ENCODE data around the gene GNAZ. TPM values are rescaled to one million over a fixed set of nuclear protein-coding genes. Genes with fewer than 3 reads are reported as not detected.

Gene GNAZ
- total RNA-seq, 1 experiment from 2014 or later = 5.0 TPM

GRCh38 chr22:23061471-23062280, 8.6 kb upstream of the GNAZ start:
- Histone ChIP-seq H2AK5ac (ENCODE audit: insufficient read length, low read length) (no peak overlapping the region), H3K23ac (ENCODE audit: insufficient read length, low read depth, low read length) (no peak overlapping the region), H3K79me1 (ENCODE audit: insufficient read depth, low read depth, low read length, poor library complexity, severe bottlenecking) (no peaks in the 10 kb centered on the region), H3K27me3 (ENCODE audit: insufficient read depth, low read length) (no peaks in the 10 kb centered on the region; the same call in 1 of the 2 replicates), H3K18ac (ENCODE audit: insufficient read length, low read depth, low read length) (no peak overlapping the region), H4K91ac (ENCODE audit: insufficient read length, low read depth, low read length) (no peak overlapping the region), H4K8ac (replicated peaks; ENCODE audit: insufficient read length, low read depth, low read length) (no peak overlapping the region), H3T11ph (ENCODE audit: low read length) (no peak overlapping the region), H2BK12ac (ENCODE audit: insufficient read length, low read depth, low read length) (no peak overlapping the region), H3K14ac (ENCODE audit: insufficient read depth, low read length) (no peak overlapping the region; the same call in 1 of the 2 replicates), H4K5ac (ENCODE audit: insufficient read length, low read depth, low read length) (no peak overlapping the region), H2BK5ac (ENCODE audit: insufficient read length, low read length) (no peak overlapping the region), H3K4me2 (ENCODE audit: insufficient read depth, insufficient read length, low read length) (no peak overlapping the region), H3K27ac (ENCODE audit: insufficient read length, low read depth, low read length) (no peak overlapping the region), H3K9me3 (ENCODE audit: control insufficient read depth, low read depth, low read length) (no peaks in the 10 kb centered on the region), H3K4ac (ENCODE audit: low read depth, low read length) (no peak overlapping the region), H2BK20ac (ENCODE audit: low read depth, low read length, poor library complexity, severe bottlenecking) (no peak overlapping the region), H2BK15ac (ENCODE audit: low read depth, low read length) (no peak overlapping the region), H3K4me1 (ENCODE audit: insufficient read depth, low read length) (no peaks in the 10 kb centered on the region), H3K23me2 (ENCODE audit: insufficient read length, low read depth, low read length, poor library complexity, severe bottlenecking) (no peaks in the 10 kb centered on the region), H2AFZ (ENCODE audit: low read length) (no peak overlapping the region), H3K79me2 (ENCODE audit: insufficient read depth, low read length) (no peaks in the 10 kb centered on the region), H3K56ac (ENCODE audit: insufficient read length, low read depth, low read length) (no peak overlapping the region), H4K20me1 (ENCODE audit: control insufficient read depth, insufficient read depth, insufficient read length) (no peaks in the 10 kb centered on the region), H2BK120ac (ENCODE audit: low read depth, low read length, poor library complexity, severe bottlenecking) (no peak overlapping the region), H3K9ac (ENCODE audit: extremely low read depth, insufficient read length, low read length) (no peak overlapping the region)
- H3K4me1 Mint-ChIP-seq = peaks cover 4 to 34% of the 10 kb centered on the region in 2 experiments
- H3K36me3 Mint-ChIP-seq (ENCODE audit: insufficient read depth in 1 of 3, low read depth in 3 of 3) = no peaks in the 10 kb centered on the region; a peak in 1 of 7 replicates
- peaks cover 81% of the 10 kb centered on the region for H3K27me3 Mint-ChIP-seq (ENCODE audit: low read depth)
- H3K27ac Mint-ChIP-seq = no peak overlapping the region
- H3K9me3 Mint-ChIP-seq = peaks cover 0 to 4% of the 10 kb centered on the region in 2 experiments; a peak in 1 of 5 replicates
- no peak for DNase-seq
- H3K4me3 Mint-ChIP-seq = no peak overlapping the region
- no CpG with 5 or more reads among the region's 16 CpGs for WGBS (ENCODE audit: extremely low coverage, insufficient read length, low lambda C conversion rate)
- TF ChIP-seq CTCF (conservative IDR thresholded peaks at IDR 0.05) = no peak
